Body of pancreas (tissue), 4 donors: ENCODE data around the gene SCAP.

Experiments used
- POLR2A ChIP-seq, 3 donors: fragments of 450-650 bp; IDR thresholded peaks; one replicate each; pipeline ENCODE4 v1.6.1; 2016; ENCODE audit warnings: antibody characterized with exemption in 3 of 3, mild to moderate bottlenecking in 2 of 3
- TF ChIP-seq, protein P1 (sequence below), 7 experiments: fragments of 450-650 bp in 4 of 7; fragments of 200-600 bp in 3 of 7; sonication (generic) in 3 of 7; IDR thresholded peaks; one replicate each; pipeline ENCODE4 v1.5.1; 2016 to 2019; ENCODE audit warnings: antibody characterized with exemption in 7 of 7

DNA sequence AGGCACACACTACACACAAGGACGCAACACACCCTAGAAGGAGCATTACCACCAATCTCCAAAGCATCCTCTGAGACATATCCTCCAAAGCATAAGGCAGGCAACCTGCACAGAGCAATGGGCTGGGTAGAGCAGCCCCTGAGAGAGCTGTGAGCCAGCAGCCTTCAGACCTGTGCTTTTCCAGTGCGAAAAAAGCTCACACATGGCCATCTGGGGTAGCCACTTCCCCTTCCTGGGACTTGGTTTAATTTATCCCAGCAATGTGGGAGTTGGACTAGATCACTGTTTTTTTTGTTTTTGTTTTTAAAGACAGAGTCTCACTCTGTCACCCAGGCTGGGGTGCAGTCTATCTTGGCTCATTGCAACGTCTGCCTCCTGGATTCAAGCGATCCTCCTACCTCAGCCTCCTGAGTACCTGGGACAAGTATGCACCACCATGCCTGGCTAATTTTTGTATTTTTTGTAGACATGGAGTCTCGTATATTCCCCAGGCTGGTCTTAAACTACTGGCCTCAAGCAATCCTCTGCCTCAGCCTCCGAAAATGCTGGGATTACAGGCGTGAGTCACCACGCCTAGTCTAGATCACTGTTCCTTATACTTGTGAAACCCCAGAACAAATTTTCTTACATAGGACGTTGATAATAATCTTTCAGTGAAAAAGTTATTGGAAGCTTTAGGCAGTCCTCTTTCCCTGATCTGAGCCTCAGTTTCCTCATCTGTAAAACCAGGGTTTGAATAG, 76.0 kb downstream of the SCAP start:
- TF ChIP-seq, protein P1, sequence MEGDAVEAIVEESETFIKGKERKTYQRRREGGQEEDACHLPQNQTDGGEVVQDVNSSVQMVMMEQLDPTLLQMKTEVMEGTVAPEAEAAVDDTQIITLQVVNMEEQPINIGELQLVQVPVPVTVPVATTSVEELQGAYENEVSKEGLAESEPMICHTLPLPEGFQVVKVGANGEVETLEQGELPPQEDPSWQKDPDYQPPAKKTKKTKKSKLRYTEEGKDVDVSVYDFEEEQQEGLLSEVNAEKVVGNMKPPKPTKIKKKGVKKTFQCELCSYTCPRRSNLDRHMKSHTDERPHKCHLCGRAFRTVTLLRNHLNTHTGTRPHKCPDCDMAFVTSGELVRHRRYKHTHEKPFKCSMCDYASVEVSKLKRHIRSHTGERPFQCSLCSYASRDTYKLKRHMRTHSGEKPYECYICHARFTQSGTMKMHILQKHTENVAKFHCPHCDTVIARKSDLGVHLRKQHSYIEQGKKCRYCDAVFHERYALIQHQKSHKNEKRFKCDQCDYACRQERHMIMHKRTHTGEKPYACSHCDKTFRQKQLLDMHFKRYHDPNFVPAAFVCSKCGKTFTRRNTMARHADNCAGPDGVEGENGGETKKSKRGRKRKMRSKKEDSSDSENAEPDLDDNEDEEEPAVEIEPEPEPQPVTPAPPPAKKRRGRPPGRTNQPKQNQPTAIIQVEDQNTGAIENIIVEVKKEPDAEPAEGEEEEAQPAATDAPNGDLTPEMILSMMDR (IDR thresholded peaks at IDR 0.05): no peak
- no peak for TF ChIP-seq POLR2A (IDR thresholded peaks at IDR 0.05)
